Measurements from ENCODE around the gene MYBBP1A.

GRCh38 chr17:4529533-4530152 is 25.5 kb downstream of the MYBBP1A start:
- TF ChIP-seq, protein P1, sequence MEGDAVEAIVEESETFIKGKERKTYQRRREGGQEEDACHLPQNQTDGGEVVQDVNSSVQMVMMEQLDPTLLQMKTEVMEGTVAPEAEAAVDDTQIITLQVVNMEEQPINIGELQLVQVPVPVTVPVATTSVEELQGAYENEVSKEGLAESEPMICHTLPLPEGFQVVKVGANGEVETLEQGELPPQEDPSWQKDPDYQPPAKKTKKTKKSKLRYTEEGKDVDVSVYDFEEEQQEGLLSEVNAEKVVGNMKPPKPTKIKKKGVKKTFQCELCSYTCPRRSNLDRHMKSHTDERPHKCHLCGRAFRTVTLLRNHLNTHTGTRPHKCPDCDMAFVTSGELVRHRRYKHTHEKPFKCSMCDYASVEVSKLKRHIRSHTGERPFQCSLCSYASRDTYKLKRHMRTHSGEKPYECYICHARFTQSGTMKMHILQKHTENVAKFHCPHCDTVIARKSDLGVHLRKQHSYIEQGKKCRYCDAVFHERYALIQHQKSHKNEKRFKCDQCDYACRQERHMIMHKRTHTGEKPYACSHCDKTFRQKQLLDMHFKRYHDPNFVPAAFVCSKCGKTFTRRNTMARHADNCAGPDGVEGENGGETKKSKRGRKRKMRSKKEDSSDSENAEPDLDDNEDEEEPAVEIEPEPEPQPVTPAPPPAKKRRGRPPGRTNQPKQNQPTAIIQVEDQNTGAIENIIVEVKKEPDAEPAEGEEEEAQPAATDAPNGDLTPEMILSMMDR (conservative IDR thresholded peaks at IDR 0.05; ENCODE audit: low read depth, low read length) = no peak
- TF ChIP-seq EZH2phosphoT487 (IDR thresholded peaks at IDR 0.05; ENCODE audit: borderline replicate concordance, low read length) (no peak), EZH2 (IDR thresholded peaks at IDR 0.05; ENCODE audit: low read length, unreplicated experiment) (no peak)
